ENCODE data around the gene PLCB3.

PLCB3 gene

GRCh38 chr11:64232182-64232966 is 19.0 kb upstream of the PLCB3 start:
- Histone ChIP-seq H3K9ac (ENCODE audit: low read length) (no peak overlapping the region), H4K8ac (ENCODE audit: low read depth, low read length) (no peak overlapping the region), H2BK5ac (ENCODE audit: low read length) (no peak overlapping the region), H3K79me1 (ENCODE audit: low read length) (peaks cover 2% of the 10 kb centered on the region), H3K4me1 (ENCODE audit: control insufficient read depth, low read depth, low read length) (peaks cover 4% of the 10 kb centered on the region), H3K27ac (ENCODE audit: low read depth, low read length) (no peak overlapping the region), H3K56ac (ENCODE audit: low read length) (peak overlapping the region; percentile 34), H4K5ac (ENCODE audit: low read length) (no peak overlapping the region), H3K23ac (ENCODE audit: low read length) (no peak overlapping the region), H3K4me2 (ENCODE audit: low read length) (no peak overlapping the region), H2AK5ac (ENCODE audit: low read length) (no peak overlapping the region), H3K4me3 (ENCODE audit: low read length) (no peak overlapping the region), H2BK15ac (replicated peaks; ENCODE audit: low read depth) (no peak overlapping the region), H3K4ac (ENCODE audit: low read depth, low read length) (no peak overlapping the region), H3K79me2 (ENCODE audit: control insufficient read depth, insufficient read depth, low read length) (no peaks in the 10 kb centered on the region), H3K18ac (ENCODE audit: low read length) (no peak overlapping the region), H2BK120ac (ENCODE audit: low read depth, low read length) (no peak overlapping the region), H3K36me3 (ENCODE audit: control insufficient read depth, insufficient read depth, low read length) (no peaks in the 10 kb centered on the region), H3K27me3 (ENCODE audit: insufficient read depth, low read length, poor library complexity) (no peaks in the 10 kb centered on the region)
- no peak for DNase-seq
- no CpG with 5 or more reads among the region's 15 CpGs for WGBS (ENCODE audit: extremely low coverage, insufficient coverage, low lambda C conversion rate)

GRCh38 chr11:64232967-64233315 is 18.4 kb upstream of the PLCB3 start:
- peaks cover 4% of the 10 kb centered on the region for H3K4me1 ChIP-seq (ENCODE audit: control insufficient read depth, low read depth, low read length)
- no peak overlapping the region for H4K5ac ChIP-seq (ENCODE audit: low read length)
- H3K79me2 ChIP-seq (ENCODE audit: control insufficient read depth, insufficient read depth, low read length) = no peaks in the 10 kb centered on the region
- H3K18ac ChIP-seq (ENCODE audit: low read length) = no peak overlapping the region
- no CpG with 5 or more reads among the region's 8 CpGs for WGBS (ENCODE audit: extremely low coverage, insufficient coverage, low lambda C conversion rate)
- H2BK5ac ChIP-seq (ENCODE audit: low read length) = no peak overlapping the region
- H2BK120ac ChIP-seq (ENCODE audit: low read depth, low read length) = no peak overlapping the region
- H3K27ac ChIP-seq (ENCODE audit: low read depth, low read length) = no peak overlapping the region
- H3K23ac ChIP-seq (ENCODE audit: low read length) = no peak overlapping the region
- H3K9ac ChIP-seq (ENCODE audit: low read length) = no peak overlapping the region
- H3K56ac ChIP-seq (ENCODE audit: low read length) = no peak overlapping the region
- H2BK15ac ChIP-seq (replicated peaks; ENCODE audit: low read depth) = no peak overlapping the region
- H3K4me3 ChIP-seq (ENCODE audit: low read length) = no peak overlapping the region
- H3K4me2 ChIP-seq (ENCODE audit: low read length) = no peak overlapping the region
- no peaks in the 10 kb centered on the region for H3K27me3 ChIP-seq (ENCODE audit: insufficient read depth, low read length, poor library complexity)
- DNase-seq = no peak
- H3K36me3 ChIP-seq (ENCODE audit: control insufficient read depth, insufficient read depth, low read length) = no peaks in the 10 kb centered on the region
- H3K4ac ChIP-seq (ENCODE audit: low read depth, low read length) = no peak overlapping the region
- H4K8ac ChIP-seq (ENCODE audit: low read depth, low read length) = no peak overlapping the region
- H3K79me1 ChIP-seq (ENCODE audit: low read length) = no peaks in the 10 kb centered on the region
- H2AK5ac ChIP-seq (ENCODE audit: low read length) = no peak overlapping the region

DNA sequence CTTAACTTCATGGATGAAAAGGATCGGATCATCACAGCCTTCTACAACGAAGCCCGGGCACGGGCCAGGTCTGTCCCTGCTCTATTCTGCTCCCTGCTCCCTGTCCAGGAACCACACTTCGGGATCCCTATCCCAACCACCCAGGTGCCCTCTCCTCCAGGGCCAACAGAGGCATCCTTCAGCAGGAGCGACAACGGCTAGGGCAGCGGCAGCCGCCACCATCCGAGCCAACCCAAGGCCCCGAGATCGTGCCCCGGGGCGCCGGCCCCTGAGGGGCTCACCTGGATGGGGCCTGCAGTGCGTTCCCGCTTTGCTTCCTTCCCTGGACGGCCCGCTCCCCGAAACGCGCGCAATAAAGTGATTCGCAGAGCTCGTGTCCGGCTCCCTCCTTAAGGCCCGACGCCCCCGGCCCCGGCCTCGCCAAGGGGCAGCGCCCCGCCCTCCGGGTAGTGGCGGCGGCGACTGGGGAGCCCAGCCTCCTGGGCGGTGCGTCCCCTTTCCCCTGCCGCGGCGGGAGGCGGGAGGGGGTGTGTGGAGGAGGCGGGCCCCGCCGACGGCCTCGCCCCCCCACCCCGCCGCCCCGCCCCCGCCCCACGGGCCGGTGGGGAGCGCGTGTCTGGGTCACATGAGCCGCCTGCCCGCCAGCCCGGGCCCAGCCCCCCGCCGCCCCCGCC is 17.3 kb upstream of the PLCB3 start, which contains the start of gene VEGFB:
VEGFB (plus strand) TSS at position 672 of the 674 bp plus-strand sequence. CDS start 250 bp downstream, outside the sequence.
- Histone ChIP-seq H2AK5ac (ENCODE audit: low read length) (no peak within 1 kb of the TSS), H3K27me3 (ENCODE audit: insufficient read depth, low read length, poor library complexity) (no peaks in the 10 kb centered on the region), H3K23ac (ENCODE audit: low read length) (no peak within 1 kb of the TSS), H3K56ac (ENCODE audit: low read length) (peak within 1 kb of the TSS; percentile 84), H3K4me1 (ENCODE audit: control insufficient read depth, low read depth, low read length) (peaks cover 4% of the 10 kb centered on the region), H3K18ac (ENCODE audit: low read length) (peak within 1 kb of the TSS; percentile 81), H2BK120ac (ENCODE audit: low read depth, low read length) (no peak within 1 kb of the TSS), H3K4ac (ENCODE audit: low read depth, low read length) (peak within 1 kb of the TSS; percentile 74), H3K79me2 (ENCODE audit: control insufficient read depth, insufficient read depth, low read length) (no peaks in the 10 kb centered on the region), H3K4me2 (ENCODE audit: low read length) (peak within 1 kb of the TSS; percentile 45), H3K36me3 (ENCODE audit: control insufficient read depth, insufficient read depth, low read length) (no peaks in the 10 kb centered on the region), H3K27ac (ENCODE audit: low read depth, low read length) (no peak within 1 kb of the TSS), H2BK15ac (replicated peaks; ENCODE audit: low read depth) (no peak within 1 kb of the TSS), H4K5ac (ENCODE audit: low read length) (no peak within 1 kb of the TSS), H2BK5ac (ENCODE audit: low read length) (no peak within 1 kb of the TSS), H3K4me3 (ENCODE audit: low read length) (peak within 1 kb of the TSS; percentile 31), H3K9ac (ENCODE audit: low read length) (peak within 1 kb of the TSS; percentile 76), H3K79me1 (ENCODE audit: low read length) (no peaks in the 10 kb centered on the region), H4K8ac (ENCODE audit: low read depth, low read length) (peak within 1 kb of the TSS; percentile 28)
- WGBS (ENCODE audit: extremely low coverage, insufficient coverage, low lambda C conversion rate) = no CpG with 5 or more reads among the region's 62 CpGs
- no peak for DNase-seq

- H2BK5ac ChIP-seq (ENCODE audit: low read length) = no peak overlapping the region
- H3K4me1 ChIP-seq (ENCODE audit: control insufficient read depth, low read depth, low read length) = peaks cover 4% of the 10 kb centered on the region
- no peaks in the 10 kb centered on the region for H3K79me1 ChIP-seq (ENCODE audit: low read length)
- no peak overlapping the region for H3K23ac ChIP-seq (ENCODE audit: low read length)
- H3K36me3 ChIP-seq (ENCODE audit: control insufficient read depth, insufficient read depth, low read length) = no peaks in the 10 kb centered on the region
- no peak overlapping the region for H2BK15ac ChIP-seq (replicated peaks; ENCODE audit: low read depth)
- H4K8ac ChIP-seq (ENCODE audit: low read depth, low read length) = peak overlapping the region; percentile 28
- H3K4me3 ChIP-seq (ENCODE audit: low read length) = peak overlapping the region; percentile 17
- no peak overlapping the region for H4K5ac ChIP-seq (ENCODE audit: low read length)
- H3K27me3 ChIP-seq (ENCODE audit: insufficient read depth, low read length, poor library complexity) = no peaks in the 10 kb centered on the region
- H3K18ac ChIP-seq (ENCODE audit: low read length) = peak overlapping the region; percentile 81
- no peak overlapping the region for H2BK120ac ChIP-seq (ENCODE audit: low read depth, low read length)
- H3K4ac ChIP-seq (ENCODE audit: low read depth, low read length) = peak overlapping the region; percentile 74
- DNase-seq = no peak
- no peak overlapping the region for H2AK5ac ChIP-seq (ENCODE audit: low read length)
- H3K79me2 ChIP-seq (ENCODE audit: control insufficient read depth, insufficient read depth, low read length) = no peaks in the 10 kb centered on the region
- peak overlapping the region; percentile 45 for H3K4me2 ChIP-seq (ENCODE audit: low read length)
- H3K27ac ChIP-seq (ENCODE audit: low read depth, low read length) = no peak overlapping the region
- peak overlapping the region; percentile 84 for H3K56ac ChIP-seq (ENCODE audit: low read length)
- peak overlapping the region; percentile 76 for H3K9ac ChIP-seq (ENCODE audit: low read length)
- WGBS (ENCODE audit: extremely low coverage, insufficient coverage, low lambda C conversion rate) = no CpG with 5 or more reads among the region's 80 CpGs
Observed at GRCh38 chr11:64234647-64235379, 16.5 kb upstream of the PLCB3 start.

DNA sequence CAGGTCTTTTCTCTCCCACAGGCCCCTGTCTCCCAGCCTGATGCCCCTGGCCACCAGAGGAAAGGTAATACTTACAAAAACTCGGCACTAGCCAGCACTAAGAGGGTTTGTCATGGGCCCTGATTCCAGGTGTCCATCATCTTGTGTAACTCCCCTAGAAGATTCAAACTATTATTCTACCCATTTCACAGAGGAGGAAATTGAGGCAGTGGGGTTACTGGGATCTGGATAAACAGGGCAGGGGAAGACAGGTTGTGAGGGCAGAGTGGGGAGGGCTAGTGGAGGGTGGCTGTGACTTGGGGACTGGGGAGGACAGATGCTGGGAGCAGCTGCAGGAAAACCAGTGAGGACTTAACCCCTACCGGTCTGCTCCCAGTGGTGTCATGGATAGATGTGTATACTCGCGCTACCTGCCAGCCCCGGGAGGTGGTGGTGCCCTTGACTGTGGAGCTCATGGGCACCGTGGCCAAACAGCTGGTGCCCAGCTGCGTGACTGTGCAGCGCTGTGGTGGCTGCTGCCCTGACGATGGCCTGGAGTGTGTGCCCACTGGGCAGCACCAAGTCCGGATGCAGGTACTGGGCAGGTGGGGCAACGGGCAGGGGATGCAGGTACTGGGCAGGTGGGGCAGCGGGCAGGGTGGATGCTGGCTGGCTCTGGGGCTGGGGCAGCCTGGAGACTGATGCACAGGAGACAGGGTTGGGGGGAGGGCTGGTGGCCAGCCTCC is 15.7 kb upstream of the PLCB3 start:
- peak overlapping the region; percentile 84 for H3K56ac ChIP-seq (ENCODE audit: low read length)
- H4K5ac ChIP-seq (ENCODE audit: low read length) = no peak overlapping the region
- no CpG with 5 or more reads among the region's 12 CpGs for WGBS (ENCODE audit: extremely low coverage, insufficient coverage, low lambda C conversion rate)
- H3K9ac ChIP-seq (ENCODE audit: low read length) = peak overlapping the region; percentile 76
- H3K79me2 ChIP-seq (ENCODE audit: control insufficient read depth, insufficient read depth, low read length) = no peaks in the 10 kb centered on the region
- H3K4ac ChIP-seq (ENCODE audit: low read depth, low read length) = no peak overlapping the region
- H3K4me2 ChIP-seq (ENCODE audit: low read length) = peak overlapping the region; percentile 45
- H4K8ac ChIP-seq (ENCODE audit: low read depth, low read length) = no peak overlapping the region
- no peaks in the 10 kb centered on the region for H3K79me1 ChIP-seq (ENCODE audit: low read length)
- H2BK120ac ChIP-seq (ENCODE audit: low read depth, low read length) = no peak overlapping the region
- no peak overlapping the region for H3K18ac ChIP-seq (ENCODE audit: low read length)
- no peak overlapping the region for H3K27ac ChIP-seq (ENCODE audit: low read depth, low read length)
- no peak overlapping the region for H2BK15ac ChIP-seq (replicated peaks; ENCODE audit: low read depth)
- no peaks in the 10 kb centered on the region for H3K36me3 ChIP-seq (ENCODE audit: control insufficient read depth, insufficient read depth, low read length)
- peaks cover 10% of the 10 kb centered on the region for H3K4me1 ChIP-seq (ENCODE audit: control insufficient read depth, low read depth, low read length)
- H3K27me3 ChIP-seq (ENCODE audit: insufficient read depth, low read length, poor library complexity) = no peaks in the 10 kb centered on the region
- H2BK5ac ChIP-seq (ENCODE audit: low read length) = no peak overlapping the region
- no peak for DNase-seq
- no peak overlapping the region for H2AK5ac ChIP-seq (ENCODE audit: low read length)
- H3K23ac ChIP-seq (ENCODE audit: low read length) = no peak overlapping the region
- no peak overlapping the region for H3K4me3 ChIP-seq (ENCODE audit: low read length)
